Motor neuron (in vitro differentiated cells): Measurements from ENCODE around the gene CDCA3. TPM values are rescaled to one million over a fixed set of nuclear protein-coding genes. Genes with fewer than 3 reads are reported as not detected.
"Not testable (repeated sequence)": the region's sequence is repeated elsewhere in the genome, so short reads cannot be mapped to it uniquely, and the experiment has no call there.

Experiments used
- ATAC-seq, 8 experiments: fragments of 200-7000 bp; cut with Tn5 transposase; replicated peaks in 6 of 8; 2 replicates each; pipeline ENCODE4 v1.8.0; 2021; ENCODE audit warnings: mild to moderate bottlenecking in 8 of 8, moderate library complexity in 8 of 8
- H3K27ac ChIP-seq, 2 donors: fragments of 250-450 bp; sonication (Bioruptor Pico); 2 replicates each; pipeline ENCODE4 v1.9.0; 2021; ENCODE audit warnings: antibody characterized with exemption in 2 of 2, mild to moderate bottlenecking in 2 of 2, moderate library complexity in 1 of 2
- H3K4me1 ChIP-seq, 2 donors: fragments of 250-450 bp; sonication (Bioruptor Pico); replicated peaks in 1 of 2; 2 replicates each; pipeline ENCODE4 v1.6.1; 2021; ENCODE audit warnings: antibody characterized with exemption in 2 of 2, mild to moderate bottlenecking in 2 of 2, moderate library complexity in 1 of 2
- H3K4me3 ChIP-seq, 5 donors: fragments of 250-450 bp; sonication (Bioruptor Pico); 2 replicates each; pipeline ENCODE4 v1.9.0; 2021; ENCODE audit warnings: antibody characterized with exemption in 5 of 5, mild to moderate bottlenecking in 5 of 5, moderate library complexity in 4 of 5
- WGBS, 10 experiments: fragments of 450-650 bp; shearing (Covaris generic); methylation state at CpG; one replicate each; pipeline ENCODE4 v1.0.0; 2022; 5-methylcytosine and 5-hydroxymethylcytosine counted together
- in situ Hi-C, 9 experiments: fragments of 400-800 bp; cut with MboI; loops; one replicate each; pipeline ENCODE4 v1.15.0; 2021; ENCODE audit warnings: low sequenced_read_pairs in 9 of 9, low pct_unique_long_range_greater_than_20kb in 2 of 9; ENCODE audit not compliant: unreplicated experiment in 9 of 9
- total RNA-seq, 8 experiments: library from RNA; unstranded; fragments of 300-600 nt; gene quantifications; 2 replicates each; pipeline versions ENCODE4 v1.2.3 to v1.2.4, GENCODE V29; 2022

Gene CDCA3
- total RNA-seq, 8 experiments from 2014 or later, result 3.0 to 36.3 (median 6.2) TPM

DNA sequence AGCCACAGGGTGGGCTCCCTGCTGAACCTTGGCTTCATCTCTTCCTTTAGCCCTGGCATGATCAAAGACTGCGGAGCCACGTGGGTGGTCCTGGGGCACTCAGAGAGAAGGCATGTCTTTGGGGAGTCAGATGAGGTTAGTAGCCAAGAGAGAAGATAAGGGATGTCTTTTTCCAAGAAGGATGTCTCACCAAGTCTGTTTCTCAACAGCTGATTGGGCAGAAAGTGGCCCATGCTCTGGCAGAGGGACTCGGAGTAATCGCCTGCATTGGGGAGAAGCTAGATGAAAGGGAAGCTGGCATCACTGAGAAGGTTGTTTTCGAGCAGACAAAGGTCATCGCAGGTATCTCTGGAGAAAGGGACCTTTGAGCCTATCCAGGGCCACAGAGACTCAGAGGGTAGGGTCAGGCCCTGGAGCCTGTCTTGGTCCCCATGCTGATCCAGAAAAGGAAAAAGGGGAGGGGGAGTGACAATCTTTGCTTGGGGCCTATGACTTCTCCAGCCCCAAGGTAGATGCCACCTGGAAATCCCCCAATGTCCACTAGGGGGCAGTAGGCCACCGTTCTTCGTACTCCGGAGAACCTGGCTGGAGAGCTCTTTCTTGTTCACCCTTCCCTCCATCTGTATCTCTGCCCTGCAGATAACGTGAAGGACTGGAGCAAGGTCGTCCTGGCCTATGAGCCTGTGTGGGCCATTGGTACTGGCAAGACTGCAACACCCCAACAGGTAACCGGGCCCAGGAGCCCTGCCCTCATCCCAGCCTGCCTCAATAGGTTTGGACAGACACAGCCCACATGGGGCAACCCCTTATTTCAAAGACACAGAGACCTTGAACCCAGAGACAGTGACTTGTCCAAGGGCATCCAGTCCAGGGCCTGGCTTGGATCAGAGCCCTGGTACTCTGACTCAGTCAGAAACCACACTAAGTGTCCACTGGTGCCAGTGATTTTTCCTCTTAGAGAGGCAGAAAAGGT, 18.2 kb upstream of the CDCA3 start:
- WGBS, 10 experiments, result 4 to 80% (median 33%) methylated on average over 1 to 7 of the region's 12 CpGs; no CpG with 5 or more reads in 1 of the 10 experiments
- ATAC-seq, result peak in 4 of 8 experiments; percentile 0 to 4 (median 2)
- Histone ChIP-seq H3K27ac (peak overlapping the region in 1 of 2 donors; percentile 37), H3K4me1 (peaks cover 24 to 27% of the 10 kb centered on the region in 2 donors), H3K4me3 (peak overlapping the region; percentile 83 to 95 (median 89))
- in situ Hi-C loops, result no loop called here

DNA sequence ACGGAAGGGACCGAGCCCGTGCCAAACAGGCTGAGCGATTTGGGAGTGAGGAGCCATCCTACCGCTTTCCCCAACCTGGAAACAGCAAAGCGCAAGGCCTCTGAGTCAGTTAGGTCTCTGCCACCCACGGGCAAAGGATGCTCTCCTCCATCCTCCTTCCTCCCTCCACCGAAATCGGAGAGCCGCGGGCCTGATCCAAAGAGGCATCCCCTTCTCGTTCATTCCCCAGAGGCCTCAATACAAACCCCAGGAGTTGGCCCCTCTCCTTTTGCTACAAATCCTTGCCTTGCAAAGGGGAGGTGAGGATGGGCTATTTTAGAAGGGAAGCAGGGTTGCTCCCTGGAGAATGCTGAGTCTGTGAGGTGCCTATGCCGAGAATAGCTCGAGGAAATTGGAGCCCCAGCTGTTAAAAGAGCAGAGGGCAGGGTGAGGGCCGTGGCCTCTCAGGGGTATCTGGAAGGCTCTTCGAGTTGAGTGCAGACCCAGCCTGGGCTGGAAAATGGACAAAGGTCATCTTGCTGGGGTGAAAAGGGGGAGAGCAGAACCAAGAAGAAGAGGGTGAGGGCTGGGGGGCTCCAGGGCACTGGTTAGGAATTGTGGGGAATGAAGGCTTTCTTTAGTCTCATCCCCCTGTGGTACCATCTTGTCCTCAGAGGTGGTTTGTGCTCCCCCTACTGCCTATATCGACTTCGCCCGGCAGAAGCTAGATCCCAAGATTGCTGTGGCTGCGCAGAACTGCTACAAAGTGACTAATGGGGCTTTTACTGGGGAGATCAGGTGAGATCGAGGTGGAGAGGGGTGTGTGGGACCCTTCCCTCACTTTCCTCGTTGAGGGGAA, 17.3 kb upstream of the CDCA3 start:
- H3K4me1 ChIP-seq, result peaks cover 24 to 25% of the 10 kb centered on the region in 2 donors
- H3K4me3 ChIP-seq, result peak overlapping the region; percentile 83 to 95 (median 89)
- 0 to 33% (median 0%) methylated on average over 1 to 9 of the region's 22 CpGs; no CpG with 5 or more reads in 2 of the 10 experiments for WGBS, 10 experiments
- ATAC-seq, result no peak
- in situ Hi-C loops, result no loop called here
- H3K27ac ChIP-seq, result peak overlapping the region; percentile 76 to 77

GRCh38 chr12:6867413-6868210, 16.5 kb upstream of the CDCA3 start, which contains the start of gene TPI1:
TPI1 (plus strand) TSS chr12:6867531; CDS start chr12:6867567, 36 bp downstream.
- peaks cover 24 to 25% of the 10 kb centered on the region in 2 donors for H3K4me1 ChIP-seq
- WGBS, 10 experiments, result 0% methylated on average over 4 to 12 of the region's 86 CpGs; no CpG with 5 or more reads in 8 of the 10 experiments
- in situ Hi-C loops, result no loop called here
- peak within 1 kb of the TSS; percentile 76 to 77 for H3K27ac ChIP-seq
- peak; percentile 73 to 80 (median 76) for ATAC-seq
- peak within 1 kb of the TSS; percentile 83 to 95 (median 89) for H3K4me3 ChIP-seq

DNA sequence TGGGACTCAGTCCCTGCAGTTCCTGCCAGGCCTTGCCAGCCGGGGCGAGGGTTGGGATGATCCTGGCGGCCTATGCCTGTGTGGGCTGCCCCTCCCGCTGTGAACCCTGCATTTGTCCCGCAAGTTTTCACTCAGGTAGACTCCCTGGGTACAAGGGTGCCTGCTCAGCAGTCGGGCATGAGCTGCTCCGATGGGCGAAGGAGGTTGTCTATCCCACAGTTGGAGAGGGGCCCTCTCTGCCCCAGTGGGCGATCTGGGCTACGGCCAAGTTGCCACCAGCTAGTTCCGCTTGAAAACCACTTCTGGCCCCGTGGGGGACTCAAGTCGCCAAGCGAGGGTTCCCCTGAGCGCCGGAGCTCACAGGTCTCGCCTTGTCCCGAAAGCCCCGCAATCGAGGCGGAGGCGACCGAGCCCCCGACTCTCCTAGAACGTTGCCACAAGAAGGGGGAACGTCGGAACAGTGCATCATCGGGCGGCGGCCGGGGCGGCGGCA, 15.9 kb upstream of the CDCA3 start:
- in situ Hi-C loops, result no loop called here
- peak overlapping the region; percentile 50 to 76 for H3K27ac ChIP-seq
- peaks cover 21 to 23% of the 10 kb centered on the region in 2 donors for H3K4me1 ChIP-seq
- peak overlapping the region; percentile 83 to 95 (median 89) for H3K4me3 ChIP-seq
- WGBS, 10 experiments, result 0 to 40% (median 0%) methylated on average over 1 to 4 of the region's 33 CpGs; no CpG with 5 or more reads in 5 of the 10 experiments
- ATAC-seq, result peak; percentile 1 to 31 (median 14)

GRCh38 chr12:6866163-6866919, 15.3 kb upstream of the CDCA3 start:
- H3K4me3 ChIP-seq, result peak overlapping the region in 4 of 5 donors; percentile 83 to 94 (median 88)
- H3K4me1 ChIP-seq, result peaks cover 17 to 19% of the 10 kb centered on the region in 2 donors
- H3K27ac ChIP-seq, result peak overlapping the region in 1 of 2 donors; percentile 76
- ATAC-seq, result no peak
- WGBS, 10 experiments, result 56 to 70% (median 60%) methylated on average over 1 to 6 of the region's 19 CpGs; no CpG with 5 or more reads in 5 of the 10 experiments
- in situ Hi-C loops, result no loop called here

DNA sequence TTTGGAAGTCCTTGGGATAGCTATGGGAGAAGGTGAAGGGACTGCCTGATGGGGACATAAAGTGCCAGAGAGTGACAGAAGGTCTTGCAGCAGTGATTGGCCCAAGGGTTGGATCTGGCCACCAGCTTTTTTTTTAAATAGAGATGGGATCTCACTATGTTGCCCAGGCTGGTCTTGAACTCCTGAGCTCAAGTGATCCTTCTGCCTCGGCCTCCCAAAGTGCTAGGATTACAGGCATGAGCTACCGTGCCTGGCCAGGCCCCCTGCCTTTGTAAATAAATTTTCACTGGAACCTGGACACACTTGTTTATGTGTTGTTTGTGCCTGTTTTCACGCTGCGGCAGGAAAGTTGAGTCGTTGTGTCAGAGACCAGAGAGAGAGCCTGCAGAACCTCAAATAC, 14.2 kb upstream of the CDCA3 start:
- in situ Hi-C loops, ATAC-seq, H3K4me3 ChIP-seq, H3K27ac ChIP-seq: not testable (repeated sequence)
- WGBS, 10 experiments, result 67 to 100% (median 100%) methylated on average over 1 to 5 of the region's 5 CpGs; no CpG with 5 or more reads in 5 of the 10 experiments
- peaks cover 17 to 19% of the 10 kb centered on the region in 2 donors for H3K4me1 ChIP-seq

- Histone ChIP-seq H3K4me3 (no peak overlapping the region), H3K27ac (no peak overlapping the region), H3K4me1 (peaks cover 8% of the 10 kb centered on the region in 2 donors)
- in situ Hi-C loops, result no loop called here
- WGBS, 10 experiments, result 80 to 100% (median 95%) methylated on average over 1 to 4 of the region's 16 CpGs; no CpG with 5 or more reads in 6 of the 10 experiments
- no peak for ATAC-seq
These were observed 12.7 kb upstream of the CDCA3 start for GRCh38 chr12:6863586-6864321.

DNA sequence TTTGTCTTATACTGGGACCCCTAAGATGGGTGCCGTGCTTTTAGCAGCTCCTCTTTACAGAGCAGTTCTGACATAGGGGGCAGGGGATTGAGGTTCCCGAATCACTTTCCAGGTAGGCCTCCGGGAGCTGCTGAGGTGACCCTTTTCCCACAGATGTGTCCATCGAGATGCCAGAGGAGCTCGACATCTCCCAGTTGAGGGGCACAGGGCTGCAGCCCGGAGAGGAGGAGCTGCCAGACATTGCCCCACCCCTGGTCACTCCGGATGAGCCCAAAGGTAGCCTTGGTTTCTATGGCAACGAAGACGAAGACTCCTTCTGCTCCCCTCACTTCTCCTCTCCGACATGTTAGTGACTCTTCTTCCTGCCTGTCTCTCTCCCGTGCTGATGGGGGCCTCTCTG, 11.9 kb upstream of the CDCA3 start:
- no peak overlapping the region for H3K4me3 ChIP-seq
- in situ Hi-C loops, result no loop called here
- whole genome bisulfite sequencing, 10 experiments, result 75 to 93% (median 90%) methylated on average over 2 to 10 of the region's 11 CpGs; no CpG with 5 or more reads in 5 of the 10 experiments
- H3K27ac ChIP-seq, result no peak overlapping the region
- no peak for ATAC-seq
- peaks cover 8% of the 10 kb centered on the region in 2 donors for H3K4me1 ChIP-seq

DNA sequence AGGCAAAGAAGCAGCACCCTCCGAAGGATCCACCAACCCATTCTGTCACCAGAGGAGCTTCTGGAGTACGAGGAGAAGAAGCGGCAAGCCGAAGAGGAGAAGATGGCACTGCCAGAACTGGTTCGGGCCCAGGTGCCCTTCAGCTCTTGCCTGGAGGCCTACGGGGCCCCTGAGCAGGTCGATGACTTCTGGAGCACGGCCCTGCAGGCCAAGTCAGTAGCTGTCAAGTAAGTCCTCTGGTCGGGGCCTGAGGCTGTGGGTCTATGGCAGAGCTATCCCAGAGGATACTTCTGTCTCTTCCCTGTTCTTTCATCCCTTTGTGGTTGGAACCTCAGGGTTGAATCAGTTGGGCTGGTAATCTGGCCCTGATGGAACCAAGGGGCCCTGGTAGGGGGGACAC, 10.3 kb upstream of the CDCA3 start:
- no peak for ATAC-seq
- in situ Hi-C loops, result no loop called here
- Histone ChIP-seq H3K4me1 (peaks cover 2% of the 10 kb centered on the region in 2 donors), H3K4me3 (no peak overlapping the region), H3K27ac (no peak overlapping the region)
- 95 to 100% (median 98%) methylated on average over 3 to 6 of the region's 9 CpGs; no CpG with 5 or more reads in 6 of the 10 experiments for WGBS, 10 experiments

DNA sequence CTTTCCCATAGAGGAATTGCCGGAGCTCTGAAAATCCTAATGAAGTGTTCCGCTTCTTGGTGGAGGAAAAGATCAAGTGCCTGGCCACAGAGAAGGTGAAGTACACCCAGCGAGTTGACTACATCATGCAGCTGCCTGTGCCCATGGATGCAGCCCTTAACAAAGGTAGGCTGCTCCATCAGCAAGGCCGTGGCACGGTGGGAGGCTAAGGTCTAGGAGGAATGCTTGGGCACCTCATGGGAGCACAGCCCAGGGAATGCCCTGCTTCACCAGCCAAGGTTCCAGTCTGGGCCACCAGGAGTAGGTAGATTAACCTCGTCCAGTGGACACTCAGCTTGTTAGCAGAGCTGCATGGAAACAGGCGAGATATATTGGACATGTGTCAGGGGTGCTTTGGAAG, 9.9 kb upstream of the CDCA3 start:
- 94 to 100% (median 100%) methylated on average over 1 to 5 of the region's 7 CpGs; no CpG with 5 or more reads in 4 of the 10 experiments for WGBS, 10 experiments
- no peak for ATAC-seq

DNA sequence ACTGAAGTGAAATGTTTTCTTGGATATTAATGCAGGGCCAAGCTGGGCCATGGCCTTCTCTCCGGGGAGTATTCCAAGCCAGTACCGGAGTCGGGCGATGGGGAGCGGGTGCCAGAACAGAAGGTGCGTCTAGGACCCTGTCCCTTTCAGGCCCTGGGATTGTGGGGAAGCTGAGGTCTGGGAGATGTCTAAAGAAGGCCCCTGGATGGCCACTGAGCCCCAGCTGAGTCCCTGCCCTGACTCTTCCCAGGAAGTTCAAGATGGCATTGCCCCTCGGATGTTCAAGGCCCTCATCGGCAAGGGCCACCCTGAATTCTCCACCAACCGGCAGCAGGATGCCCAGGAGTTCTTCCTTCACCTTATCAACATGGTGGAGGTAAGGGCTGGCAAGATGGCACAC, 9.0 kb upstream of the CDCA3 start:
- Histone ChIP-seq H3K4me1 (no peaks in the 10 kb centered on the region), H3K4me3 (no peak overlapping the region), H3K27ac (no peak overlapping the region)
- no peak for ATAC-seq
- in situ Hi-C loops, result no loop called here
- 100% methylated on average over 1 to 2 of the region's 9 CpGs; no CpG with 5 or more reads in 7 of the 10 experiments for WGBS, 10 experiments

More for the DNA sequence above, 9.9 kb upstream of the CDCA3 start:
- Histone ChIP-seq H3K4me3 (no peak overlapping the region), H3K4me1 (no peaks in the 10 kb centered on the region), H3K27ac (no peak overlapping the region)
- in situ Hi-C loops, result no loop called here
